Measurements from ENCODE around the gene TAS2R42. TPM values are rescaled to one million over a fixed set of nuclear protein-coding genes. Genes with fewer than 3 reads are reported as not detected.

TAS2R42 gene
- total RNA-seq, 1 donor from 2014 or later = not detected

GRCh38 chr12:11174022-11174421 lies 12.7 kb downstream of the TAS2R42 start:
- H3K9me3 Mint-ChIP-seq (ENCODE audit: unreplicated experiment) = peaks cover 6% of the 10 kb centered on the region
- no peak overlapping the region for H3K27ac Mint-ChIP-seq (ENCODE audit: unreplicated experiment)
- peaks cover 24% of the 10 kb centered on the region for H3K4me1 Mint-ChIP-seq (ENCODE audit: low read depth, unreplicated experiment)
- no peak for TF ChIP-seq CTCF (IDR thresholded peaks at IDR 0.05; ENCODE audit: partially characterized antibody, unreplicated experiment)
- H3K36me3 Mint-ChIP-seq (ENCODE audit: unreplicated experiment) = no peaks in the 10 kb centered on the region
- no peak for DNase-seq
- peak overlapping the region; percentile 56 for H3K4me3 Mint-ChIP-seq (ENCODE audit: unreplicated experiment)
- H3K27me3 Mint-ChIP-seq (ENCODE audit: unreplicated experiment) = peaks cover 2% of the 10 kb centered on the region

- Mint-ChIP-seq H3K4me3 (ENCODE audit: unreplicated experiment) (peak overlapping the region; percentile 96), H3K27me3 (ENCODE audit: unreplicated experiment) (peaks cover 4% of the 10 kb centered on the region), H3K9me3 (ENCODE audit: unreplicated experiment) (peaks cover 8% of the 10 kb centered on the region), H3K36me3 (ENCODE audit: unreplicated experiment) (no peaks in the 10 kb centered on the region), H3K4me1 (ENCODE audit: low read depth, unreplicated experiment) (peaks cover 27% of the 10 kb centered on the region), H3K27ac (ENCODE audit: unreplicated experiment) (peak overlapping the region; percentile 99)
- no peak for TF ChIP-seq CTCF (IDR thresholded peaks at IDR 0.05; ENCODE audit: partially characterized antibody, unreplicated experiment)
- no peak for DNase-seq
These were observed 14.6 kb downstream of the TAS2R42 start for GRCh38 chr12:11171969-11172675.

- H3K36me3 Mint-ChIP-seq (ENCODE audit: unreplicated experiment) = no peaks in the 10 kb centered on the region
- H3K4me3 Mint-ChIP-seq (ENCODE audit: unreplicated experiment) = peak within 1 kb of the TSS; percentile 96
- peak within 1 kb of the TSS; percentile 99 for H3K27ac Mint-ChIP-seq (ENCODE audit: unreplicated experiment)
- H3K9me3 Mint-ChIP-seq (ENCODE audit: unreplicated experiment) = peaks cover 8% of the 10 kb centered on the region
- DNase-seq = peak; percentile 93
- no peak for TF ChIP-seq CTCF (IDR thresholded peaks at IDR 0.05; ENCODE audit: partially characterized antibody, unreplicated experiment)
- peaks cover 25% of the 10 kb centered on the region for H3K4me1 Mint-ChIP-seq (ENCODE audit: low read depth, unreplicated experiment)
- peaks cover 4% of the 10 kb centered on the region for H3K27me3 Mint-ChIP-seq (ENCODE audit: unreplicated experiment)
These were observed 15.4 kb downstream of the TAS2R42 start, which contains the start of gene SMIM10L1 for GRCh38 chr12:11171145-11171968. Gene SMIM10L1 (plus strand): TSS chr12:11171194. CDS start chr12:11171357, 163 bp downstream.

GRCh38 chr12:11170810-11171144 lies 16.0 kb downstream of the TAS2R42 start:
- peaks cover 8% of the 10 kb centered on the region for H3K9me3 Mint-ChIP-seq (ENCODE audit: unreplicated experiment)
- peak overlapping the region; percentile 82 for H3K27ac Mint-ChIP-seq (ENCODE audit: unreplicated experiment)
- DNase-seq = no peak
- no peaks in the 10 kb centered on the region for H3K36me3 Mint-ChIP-seq (ENCODE audit: unreplicated experiment)
- H3K4me3 Mint-ChIP-seq (ENCODE audit: unreplicated experiment) = peak overlapping the region; percentile 95
- TF ChIP-seq CTCF (IDR thresholded peaks at IDR 0.05; ENCODE audit: partially characterized antibody, unreplicated experiment) = no peak
- peaks cover 4% of the 10 kb centered on the region for H3K27me3 Mint-ChIP-seq (ENCODE audit: unreplicated experiment)
- H3K4me1 Mint-ChIP-seq (ENCODE audit: low read depth, unreplicated experiment) = peaks cover 26% of the 10 kb centered on the region

GRCh38 chr12:11166300-11166699 lies 20.4 kb downstream of the TAS2R42 start:
- H3K4me3 Mint-ChIP-seq (ENCODE audit: unreplicated experiment) = no peak overlapping the region
- H3K27ac Mint-ChIP-seq (ENCODE audit: unreplicated experiment) = no peak overlapping the region
- H3K4me1 Mint-ChIP-seq (ENCODE audit: low read depth, unreplicated experiment) = peaks cover 20% of the 10 kb centered on the region
- no peak for TF ChIP-seq CTCF (IDR thresholded peaks at IDR 0.05; ENCODE audit: partially characterized antibody, unreplicated experiment)
- no peak for DNase-seq
- no peaks in the 10 kb centered on the region for H3K36me3 Mint-ChIP-seq (ENCODE audit: unreplicated experiment)
- H3K9me3 Mint-ChIP-seq (ENCODE audit: unreplicated experiment) = peaks cover 4% of the 10 kb centered on the region
- peaks cover 2% of the 10 kb centered on the region for H3K27me3 Mint-ChIP-seq (ENCODE audit: unreplicated experiment)
